GM23338 (cell line): ENCODE measurements around the gene HPS3. TPM values are rescaled to one million over a fixed set of nuclear protein-coding genes. Genes with fewer than 3 reads are reported as not detected.

Source experiments
- ATAC-seq: fragments of 200-7000 bp; cut with Tn5 transposase; 3 replicates; pipeline ENCODE4 v1.9.1; 2020
- DNase-seq: peaks from one replicate; pipeline ENCODE4 v3.0.0-alpha.2; 2015; ENCODE audit warnings: low spot score
- H2AFZ ChIP-seq: fragments of 200-600 bp; sonication (generic); 2 replicates; pipeline ENCODE4 v1.8.0; 2016; ENCODE audit warnings: antibody characterized with exemption, mild to moderate bottlenecking, moderate library complexity
- H3F3A ChIP-seq: fragments of 200-600 bp; sonication (generic); replicated peaks from 2 replicates; pipeline ENCODE4 v1.8.0; 2017; ENCODE audit warnings: antibody characterized with exemption, mixed run types, low read depth
- H3K27ac ChIP-seq: fragments of 200-600 bp; sonication (generic); 2 replicates; pipeline ENCODE4 v1.6.1; 2016; ENCODE audit warnings: low read depth
- H3K27me3 ChIP-seq: fragments of 200-600 bp; sonication (generic); 2 replicates; pipeline ENCODE4 v1.8.0; 2016; ENCODE audit warnings: mild to moderate bottlenecking, mixed run types, moderate library complexity; ENCODE audit not compliant: insufficient read depth
- H3K36me3 ChIP-seq: fragments of 200-600 bp; sonication (generic); 2 replicates; pipeline ENCODE4 v1.8.0; 2016; ENCODE audit warnings: mild to moderate bottlenecking; ENCODE audit not compliant: insufficient read depth
- H3K4me1 ChIP-seq: fragments of 200-600 bp; sonication (generic); 2 replicates; pipeline ENCODE4 v1.8.0; 2016; ENCODE audit warnings: mild to moderate bottlenecking, moderate library complexity; ENCODE audit not compliant: insufficient read depth
- H3K4me2 ChIP-seq: fragments of 200-600 bp; sonication (generic); 2 replicates; pipeline ENCODE4 v1.7.1; 2017; ENCODE audit warnings: mixed run types
- H3K4me3 ChIP-seq: fragments of 200-600 bp; sonication (generic); 2 replicates; pipeline ENCODE4 v1.6.1; 2016; ENCODE audit warnings: mixed run types
- H3K79me2 ChIP-seq: fragments of 200-600 bp; sonication (generic); replicated peaks from 2 replicates; pipeline ENCODE4 v1.8.0; 2017; ENCODE audit warnings: mild to moderate bottlenecking; ENCODE audit not compliant: insufficient read depth
- H3K9me2 ChIP-seq: fragments of 200-600 bp; sonication (generic); 2 replicates; pipeline ENCODE4 v1.8.0; 2017; ENCODE audit not compliant: insufficient read depth
- H4K20me1 ChIP-seq: fragments of 200-600 bp; sonication (generic); replicated peaks from 2 replicates; pipeline ENCODE4 v1.8.0; 2017; ENCODE audit warnings: mild to moderate bottlenecking; ENCODE audit not compliant: insufficient read depth
- H3K27ac Mint-ChIP-seq: 2 replicates; pipeline ENCODE4 v1.8.0; 2020; ENCODE audit warnings: inconsistent platforms, mild to moderate bottlenecking, moderate library complexity, mixed read lengths
- H3K27me3 Mint-ChIP-seq: 3 replicates; pipeline ENCODE4 v1.8.0; 2022; ENCODE audit warnings: low read depth, mild to moderate bottlenecking, moderate library complexity, mixed read lengths, inconsistent platforms; ENCODE audit not compliant: insufficient read depth, poor library complexity
- H3K36me3 Mint-ChIP-seq: 3 replicates; pipeline ENCODE4 v1.8.0; 2021; ENCODE audit warnings: low read depth, mild to moderate bottlenecking, inconsistent platforms, moderate library complexity, mixed read lengths
- H3K4me1 Mint-ChIP-seq: 3 replicates; pipeline ENCODE4 v1.8.0; 2020; ENCODE audit warnings: mild to moderate bottlenecking, inconsistent platforms, mixed read lengths
- H3K4me3 Mint-ChIP-seq: 3 replicates; pipeline ENCODE4 v1.8.0; 2021; ENCODE audit warnings: moderate library complexity, mild to moderate bottlenecking, inconsistent platforms, mixed read lengths
- H3K9me3 Mint-ChIP-seq: 3 replicates; pipeline ENCODE4 v1.8.0; 2020; ENCODE audit warnings: moderate library complexity, mild to moderate bottlenecking, inconsistent platforms, mixed read lengths
- EZH2 ChIP-seq: fragments of 200-600 bp; sonication (generic); IDR thresholded peaks from one replicate; pipeline ENCODE4 v1.8.0; 2017; ENCODE audit warnings: antibody characterized with exemption, mild to moderate bottlenecking, low read depth; ENCODE audit not compliant: unreplicated experiment
- JUNB ChIP-seq: IDR thresholded peaks from one replicate; pipeline ENCODE4 v1.6.1; 2016; ENCODE audit warnings: antibody characterized with exemption; ENCODE audit not compliant: unreplicated experiment
- NANOG ChIP-seq: IDR thresholded peaks from 2 replicates; pipeline ENCODE4 v1.6.1; 2016; ENCODE audit warnings: antibody characterized with exemption, borderline replicate concordance
- STAT1 ChIP-seq: IDR thresholded peaks from one replicate; pipeline ENCODE4 v1.6.1; 2016; ENCODE audit warnings: antibody characterized with exemption; ENCODE audit not compliant: unreplicated experiment
- ZNF114 ChIP-seq: fragments of 250-450 bp; sonication (Bioruptor Pico); IDR thresholded peaks from 2 replicates; pipeline ENCODE4 v1.5.0; 2020; ENCODE audit warnings: mild to moderate bottlenecking, moderate library complexity
- ZNF331 ChIP-seq: fragments of 250-450 bp; sonication (Bioruptor Pico); IDR thresholded peaks from 2 replicates; pipeline ENCODE4 v1.5.0; 2020; ENCODE audit warnings: low read depth, mild to moderate bottlenecking, moderate library complexity
- polyA plus RNA-seq: library from polyadenylated mRNA; unstranded; fragments of >200 nt; fragmentation: Nextera tagmentation; extraction: Ambion mirVana; gene quantifications from 2 replicates; pipeline ENCODE4 v1.2.1, GENCODE V29; 2016
- total RNA-seq: library from RNA; depleted of rRNA; stranded (reverse); fragments of >200 nt; shearing (Covaris generic); gene quantifications from 2 replicates; pipeline ENCODE4 v1.2.3, GENCODE V29; 2014
- TF ChIP-seq, protein P1 (sequence below): IDR thresholded peaks from one replicate; pipeline ENCODE4 v1.6.1; 2018; ENCODE audit warnings: antibody characterized with exemption; ENCODE audit not compliant: unreplicated experiment
- TF ChIP-seq, protein P2 (sequence below), 2 experiments: fragments of 200-600 bp in 1 of 2; sonication (generic) in 1 of 2; conservative IDR thresholded peaks; 2 replicates each; pipeline versions ENCODE4 v1.5.1 to v1.6.1; 2016 to 2017; ENCODE audit warnings: antibody characterized with exemption in 2 of 2, low read depth in 2 of 2, mild to moderate bottlenecking in 2 of 2, moderate library complexity in 1 of 2
- TF ChIP-seq, protein P3 (sequence below): IDR thresholded peaks from 2 replicates; pipeline ENCODE4 v1.6.1; 2016; ENCODE audit warnings: antibody characterized with exemption
- TF ChIP-seq, protein P4 (sequence below): fragments of 250-450 bp; sonication (Bioruptor Pico); IDR thresholded peaks from 2 replicates; pipeline ENCODE4 v1.5.0; 2020; ENCODE audit warnings: mild to moderate bottlenecking, moderate library complexity

The HPS3 gene
- total and polyA plus RNA-seq, 2 experiments from 2014 or later = 41.7 to 66.8 TPM

DNA sequence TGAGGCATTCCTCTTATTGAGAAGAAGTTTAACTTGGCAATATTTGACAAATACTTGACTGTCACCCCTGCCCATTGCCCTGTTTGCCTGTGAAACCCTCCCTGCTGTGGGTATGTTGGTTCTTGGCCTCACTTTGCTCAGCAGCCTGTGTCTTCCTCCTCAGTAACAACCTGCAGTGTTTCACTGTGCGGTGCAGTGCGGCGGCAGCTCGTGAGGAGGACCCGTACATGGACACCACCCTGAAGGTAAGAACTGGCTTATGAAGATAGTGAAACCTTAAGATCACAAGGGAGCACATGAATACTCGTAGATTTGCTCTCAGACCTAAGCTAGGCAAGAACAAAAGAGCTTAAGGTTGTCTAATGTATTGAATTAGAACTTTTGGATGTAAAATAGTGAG, 21.0 kb downstream of the HPS3 start:
- no peaks in the 10 kb centered on the region for H4K20me1 ChIP-seq
- H3K4me1 ChIP-seq = no peaks in the 10 kb centered on the region
- ATAC-seq (no peak), DNase-seq (no peak)
- H3K27me3 Mint-ChIP-seq = no peaks in the 10 kb centered on the region
- TF ChIP-seq ZNF114 (CRISPR knock-in tag) (no peak), JUNB (no peak), ZNF331 (CRISPR knock-in tag) (no peak), NANOG (no peak), STAT1 (no peak), EZH2 (no peak)
- TF ChIP-seq, protein P1, sequence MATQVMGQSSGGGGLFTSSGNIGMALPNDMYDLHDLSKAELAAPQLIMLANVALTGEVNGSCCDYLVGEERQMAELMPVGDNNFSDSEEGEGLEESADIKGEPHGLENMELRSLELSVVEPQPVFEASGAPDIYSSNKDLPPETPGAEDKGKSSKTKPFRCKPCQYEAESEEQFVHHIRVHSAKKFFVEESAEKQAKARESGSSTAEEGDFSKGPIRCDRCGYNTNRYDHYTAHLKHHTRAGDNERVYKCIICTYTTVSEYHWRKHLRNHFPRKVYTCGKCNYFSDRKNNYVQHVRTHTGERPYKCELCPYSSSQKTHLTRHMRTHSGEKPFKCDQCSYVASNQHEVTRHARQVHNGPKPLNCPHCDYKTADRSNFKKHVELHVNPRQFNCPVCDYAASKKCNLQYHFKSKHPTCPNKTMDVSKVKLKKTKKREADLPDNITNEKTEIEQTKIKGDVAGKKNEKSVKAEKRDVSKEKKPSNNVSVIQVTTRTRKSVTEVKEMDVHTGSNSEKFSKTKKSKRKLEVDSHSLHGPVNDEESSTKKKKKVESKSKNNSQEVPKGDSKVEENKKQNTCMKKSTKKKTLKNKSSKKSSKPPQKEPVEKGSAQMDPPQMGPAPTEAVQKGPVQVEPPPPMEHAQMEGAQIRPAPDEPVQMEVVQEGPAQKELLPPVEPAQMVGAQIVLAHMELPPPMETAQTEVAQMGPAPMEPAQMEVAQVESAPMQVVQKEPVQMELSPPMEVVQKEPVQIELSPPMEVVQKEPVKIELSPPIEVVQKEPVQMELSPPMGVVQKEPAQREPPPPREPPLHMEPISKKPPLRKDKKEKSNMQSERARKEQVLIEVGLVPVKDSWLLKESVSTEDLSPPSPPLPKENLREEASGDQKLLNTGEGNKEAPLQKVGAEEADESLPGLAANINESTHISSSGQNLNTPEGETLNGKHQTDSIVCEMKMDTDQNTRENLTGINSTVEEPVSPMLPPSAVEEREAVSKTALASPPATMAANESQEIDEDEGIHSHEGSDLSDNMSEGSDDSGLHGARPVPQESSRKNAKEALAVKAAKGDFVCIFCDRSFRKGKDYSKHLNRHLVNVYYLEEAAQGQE = no peak
- TF ChIP-seq, protein P2, sequence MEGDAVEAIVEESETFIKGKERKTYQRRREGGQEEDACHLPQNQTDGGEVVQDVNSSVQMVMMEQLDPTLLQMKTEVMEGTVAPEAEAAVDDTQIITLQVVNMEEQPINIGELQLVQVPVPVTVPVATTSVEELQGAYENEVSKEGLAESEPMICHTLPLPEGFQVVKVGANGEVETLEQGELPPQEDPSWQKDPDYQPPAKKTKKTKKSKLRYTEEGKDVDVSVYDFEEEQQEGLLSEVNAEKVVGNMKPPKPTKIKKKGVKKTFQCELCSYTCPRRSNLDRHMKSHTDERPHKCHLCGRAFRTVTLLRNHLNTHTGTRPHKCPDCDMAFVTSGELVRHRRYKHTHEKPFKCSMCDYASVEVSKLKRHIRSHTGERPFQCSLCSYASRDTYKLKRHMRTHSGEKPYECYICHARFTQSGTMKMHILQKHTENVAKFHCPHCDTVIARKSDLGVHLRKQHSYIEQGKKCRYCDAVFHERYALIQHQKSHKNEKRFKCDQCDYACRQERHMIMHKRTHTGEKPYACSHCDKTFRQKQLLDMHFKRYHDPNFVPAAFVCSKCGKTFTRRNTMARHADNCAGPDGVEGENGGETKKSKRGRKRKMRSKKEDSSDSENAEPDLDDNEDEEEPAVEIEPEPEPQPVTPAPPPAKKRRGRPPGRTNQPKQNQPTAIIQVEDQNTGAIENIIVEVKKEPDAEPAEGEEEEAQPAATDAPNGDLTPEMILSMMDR (conservative IDR thresholded peaks at IDR 0.05; ENCODE audit: low read depth in 2 of 2) = no peak
- TF ChIP-seq, protein P3, sequence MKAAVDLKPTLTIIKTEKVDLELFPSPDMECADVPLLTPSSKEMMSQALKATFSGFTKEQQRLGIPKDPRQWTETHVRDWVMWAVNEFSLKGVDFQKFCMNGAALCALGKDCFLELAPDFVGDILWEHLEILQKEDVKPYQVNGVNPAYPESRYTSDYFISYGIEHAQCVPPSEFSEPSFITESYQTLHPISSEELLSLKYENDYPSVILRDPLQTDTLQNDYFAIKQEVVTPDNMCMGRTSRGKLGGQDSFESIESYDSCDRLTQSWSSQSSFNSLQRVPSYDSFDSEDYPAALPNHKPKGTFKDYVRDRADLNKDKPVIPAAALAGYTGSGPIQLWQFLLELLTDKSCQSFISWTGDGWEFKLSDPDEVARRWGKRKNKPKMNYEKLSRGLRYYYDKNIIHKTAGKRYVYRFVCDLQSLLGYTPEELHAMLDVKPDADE = no peak
- TF ChIP-seq, protein P4, sequence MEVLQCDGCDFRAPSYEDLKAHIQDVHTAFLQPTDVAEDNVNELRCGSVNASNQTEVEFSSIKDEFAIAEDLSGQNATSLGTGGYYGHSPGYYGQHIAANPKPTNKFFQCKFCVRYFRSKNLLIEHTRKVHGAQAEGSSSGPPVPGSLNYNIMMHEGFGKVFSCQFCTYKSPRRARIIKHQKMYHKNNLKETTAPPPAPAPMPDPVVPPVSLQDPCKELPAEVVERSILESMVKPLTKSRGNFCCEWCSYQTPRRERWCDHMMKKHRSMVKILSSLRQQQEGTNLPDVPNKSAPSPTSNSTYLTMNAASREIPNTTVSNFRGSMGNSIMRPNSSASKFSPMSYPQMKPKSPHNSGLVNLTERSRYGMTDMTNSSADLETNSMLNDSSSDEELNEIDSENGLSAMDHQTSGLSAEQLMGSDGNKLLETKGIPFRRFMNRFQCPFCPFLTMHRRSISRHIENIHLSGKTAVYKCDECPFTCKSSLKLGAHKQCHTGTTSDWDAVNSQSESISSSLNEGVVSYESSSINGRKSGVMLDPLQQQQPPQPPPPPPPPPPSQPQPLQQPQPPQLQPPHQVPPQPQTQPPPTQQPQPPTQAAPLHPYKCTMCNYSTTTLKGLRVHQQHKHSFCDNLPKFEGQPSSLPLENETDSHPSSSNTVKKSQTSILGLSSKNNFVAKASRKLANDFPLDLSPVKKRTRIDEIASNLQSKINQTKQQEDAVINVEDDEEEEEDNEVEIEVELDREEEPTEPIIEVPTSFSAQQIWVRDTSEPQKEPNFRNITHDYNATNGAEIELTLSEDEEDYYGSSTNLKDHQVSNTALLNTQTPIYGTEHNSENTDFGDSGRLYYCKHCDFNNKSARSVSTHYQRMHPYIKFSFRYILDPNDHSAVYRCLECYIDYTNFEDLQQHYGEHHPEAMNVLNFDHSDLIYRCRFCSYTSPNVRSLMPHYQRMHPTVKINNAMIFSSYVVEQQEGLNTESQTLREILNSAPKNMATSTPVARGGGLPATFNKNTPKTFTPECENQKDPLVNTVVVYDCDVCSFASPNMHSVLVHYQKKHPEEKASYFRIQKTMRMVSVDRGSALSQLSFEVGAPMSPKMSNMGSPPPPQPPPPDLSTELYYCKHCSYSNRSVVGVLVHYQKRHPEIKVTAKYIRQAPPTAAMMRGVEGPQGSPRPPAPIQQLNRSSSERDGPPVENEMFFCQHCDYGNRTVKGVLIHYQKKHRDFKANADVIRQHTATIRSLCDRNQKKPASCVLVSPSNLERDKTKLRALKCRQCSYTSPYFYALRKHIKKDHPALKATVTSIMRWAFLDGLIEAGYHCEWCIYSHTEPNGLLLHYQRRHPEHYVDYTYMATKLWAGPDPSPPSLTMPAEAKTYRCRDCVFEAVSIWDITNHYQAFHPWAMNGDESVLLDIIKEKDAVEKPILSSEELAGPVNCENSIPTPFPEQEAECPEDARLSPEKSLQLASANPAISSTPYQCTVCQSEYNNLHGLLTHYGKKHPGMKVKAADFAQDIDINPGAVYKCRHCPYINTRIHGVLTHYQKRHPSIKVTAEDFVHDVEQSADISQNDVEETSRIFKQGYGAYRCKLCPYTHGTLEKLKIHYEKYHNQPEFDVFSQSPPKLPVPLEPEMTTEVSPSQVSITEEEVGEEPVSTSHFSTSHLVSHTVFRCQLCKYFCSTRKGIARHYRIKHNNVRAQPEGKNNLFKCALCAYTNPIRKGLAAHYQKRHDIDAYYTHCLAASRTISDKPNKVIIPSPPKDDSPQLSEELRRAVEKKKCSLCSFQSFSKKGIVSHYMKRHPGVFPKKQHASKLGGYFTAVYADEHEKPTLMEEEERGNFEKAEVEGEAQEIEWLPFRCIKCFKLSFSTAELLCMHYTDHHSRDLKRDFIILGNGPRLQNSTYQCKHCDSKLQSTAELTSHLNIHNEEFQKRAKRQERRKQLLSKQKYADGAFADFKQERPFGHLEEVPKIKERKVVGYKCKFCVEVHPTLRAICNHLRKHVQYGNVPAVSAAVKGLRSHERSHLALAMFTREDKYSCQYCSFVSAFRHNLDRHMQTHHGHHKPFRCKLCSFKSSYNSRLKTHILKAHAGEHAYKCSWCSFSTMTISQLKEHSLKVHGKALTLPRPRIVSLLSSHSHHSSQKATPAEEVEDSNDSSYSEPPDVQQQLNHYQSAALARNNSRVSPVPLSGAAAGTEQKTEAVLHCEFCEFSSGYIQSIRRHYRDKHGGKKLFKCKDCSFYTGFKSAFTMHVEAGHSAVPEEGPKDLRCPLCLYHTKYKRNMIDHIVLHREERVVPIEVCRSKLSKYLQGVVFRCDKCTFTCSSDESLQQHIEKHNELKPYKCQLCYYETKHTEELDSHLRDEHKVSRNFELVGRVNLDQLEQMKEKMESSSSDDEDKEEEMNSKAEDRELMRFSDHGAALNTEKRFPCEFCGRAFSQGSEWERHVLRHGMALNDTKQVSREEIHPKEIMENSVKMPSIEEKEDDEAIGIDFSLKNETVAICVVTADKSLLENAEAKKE (CRISPR knock-in tag) = no peak
- H3K79me2 ChIP-seq = no peaks in the 10 kb centered on the region
- no peak overlapping the region for H3K27ac ChIP-seq
- H3K9me2 ChIP-seq = no peaks in the 10 kb centered on the region
- peaks cover 7% of the 10 kb centered on the region; the same call in 2 of the 3 replicates for H3K4me1 Mint-ChIP-seq
- H3K4me3 Mint-ChIP-seq = no peak overlapping the region
- peaks cover 27% of the 10 kb centered on the region for H3K36me3 ChIP-seq
- peaks cover 46% of the 10 kb centered on the region for H3K36me3 Mint-ChIP-seq
- H3K9me3 Mint-ChIP-seq = no peaks in the 10 kb centered on the region
- H3K27me3 ChIP-seq = no peaks in the 10 kb centered on the region
- 0 out of 2 replicates have a peak, but pooled peaks cover 4% of the 10 kb centered on the region for H3F3A ChIP-seq
- no peak overlapping the region for H3K4me3 ChIP-seq
- no peak overlapping the region for H2AFZ ChIP-seq
- no peak overlapping the region for H3K27ac Mint-ChIP-seq
- no peak overlapping the region for H3K4me2 ChIP-seq
